Activated CD4-positive, alpha-beta T cell treated with anti-CD3 and anti-CD28 coated beads for 48 hours (primary cell): Measurements from ENCODE around the gene TNFAIP2.

Experiments used
- DNase-seq: peaks from one replicate; pipeline ENCODE4 v3.0.0-alpha.2; 2020

The TNFAIP2 gene, protein sequence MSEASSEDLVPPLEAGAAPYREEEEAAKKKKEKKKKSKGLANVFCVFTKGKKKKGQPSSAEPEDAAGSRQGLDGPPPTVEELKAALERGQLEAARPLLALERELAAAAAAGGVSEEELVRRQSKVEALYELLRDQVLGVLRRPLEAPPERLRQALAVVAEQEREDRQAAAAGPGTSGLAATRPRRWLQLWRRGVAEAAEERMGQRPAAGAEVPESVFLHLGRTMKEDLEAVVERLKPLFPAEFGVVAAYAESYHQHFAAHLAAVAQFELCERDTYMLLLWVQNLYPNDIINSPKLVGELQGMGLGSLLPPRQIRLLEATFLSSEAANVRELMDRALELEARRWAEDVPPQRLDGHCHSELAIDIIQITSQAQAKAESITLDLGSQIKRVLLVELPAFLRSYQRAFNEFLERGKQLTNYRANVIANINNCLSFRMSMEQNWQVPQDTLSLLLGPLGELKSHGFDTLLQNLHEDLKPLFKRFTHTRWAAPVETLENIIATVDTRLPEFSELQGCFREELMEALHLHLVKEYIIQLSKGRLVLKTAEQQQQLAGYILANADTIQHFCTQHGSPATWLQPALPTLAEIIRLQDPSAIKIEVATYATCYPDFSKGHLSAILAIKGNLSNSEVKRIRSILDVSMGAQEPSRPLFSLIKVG

DNA sequence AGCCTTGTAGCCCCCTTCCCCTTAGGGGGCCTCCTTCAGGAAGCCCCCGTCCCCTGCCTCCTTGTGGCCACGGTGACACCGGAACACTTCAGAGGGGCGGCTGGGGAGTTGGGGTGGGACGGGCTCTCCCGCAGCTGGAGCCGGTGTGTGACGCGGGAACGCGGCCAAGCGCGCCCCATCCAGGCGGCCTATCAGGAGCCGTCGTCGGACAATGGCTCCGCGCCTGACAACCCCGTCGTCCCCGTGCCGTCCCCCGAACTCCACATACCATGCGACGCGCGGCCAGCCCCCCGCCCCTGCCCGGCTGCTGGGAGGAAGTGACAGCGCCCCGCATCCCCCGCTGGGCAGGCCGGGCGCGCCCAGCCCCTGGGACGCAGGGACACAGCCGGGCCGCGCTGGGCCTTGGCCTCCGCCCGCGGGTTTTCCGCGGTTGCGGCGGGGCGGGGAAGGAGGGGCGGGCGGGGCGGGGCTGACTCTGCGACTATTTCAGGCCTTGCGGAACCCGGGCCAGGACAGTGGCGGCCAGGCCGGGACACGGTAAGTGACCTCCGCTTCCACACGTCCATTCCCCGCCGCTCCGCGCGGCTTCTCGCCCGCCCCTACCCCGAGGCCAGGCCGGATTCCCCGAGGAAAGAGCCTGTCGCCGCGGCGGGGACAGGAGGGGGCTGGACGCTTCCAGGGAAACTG is at the start of gene TNFAIP2:
Gene TNFAIP2 (plus strand): TSS at position 515 of the 687 bp plus-strand sequence. CDS start 2,997 bp downstream, outside the sequence.
- no peak for DNase-seq

DNA sequence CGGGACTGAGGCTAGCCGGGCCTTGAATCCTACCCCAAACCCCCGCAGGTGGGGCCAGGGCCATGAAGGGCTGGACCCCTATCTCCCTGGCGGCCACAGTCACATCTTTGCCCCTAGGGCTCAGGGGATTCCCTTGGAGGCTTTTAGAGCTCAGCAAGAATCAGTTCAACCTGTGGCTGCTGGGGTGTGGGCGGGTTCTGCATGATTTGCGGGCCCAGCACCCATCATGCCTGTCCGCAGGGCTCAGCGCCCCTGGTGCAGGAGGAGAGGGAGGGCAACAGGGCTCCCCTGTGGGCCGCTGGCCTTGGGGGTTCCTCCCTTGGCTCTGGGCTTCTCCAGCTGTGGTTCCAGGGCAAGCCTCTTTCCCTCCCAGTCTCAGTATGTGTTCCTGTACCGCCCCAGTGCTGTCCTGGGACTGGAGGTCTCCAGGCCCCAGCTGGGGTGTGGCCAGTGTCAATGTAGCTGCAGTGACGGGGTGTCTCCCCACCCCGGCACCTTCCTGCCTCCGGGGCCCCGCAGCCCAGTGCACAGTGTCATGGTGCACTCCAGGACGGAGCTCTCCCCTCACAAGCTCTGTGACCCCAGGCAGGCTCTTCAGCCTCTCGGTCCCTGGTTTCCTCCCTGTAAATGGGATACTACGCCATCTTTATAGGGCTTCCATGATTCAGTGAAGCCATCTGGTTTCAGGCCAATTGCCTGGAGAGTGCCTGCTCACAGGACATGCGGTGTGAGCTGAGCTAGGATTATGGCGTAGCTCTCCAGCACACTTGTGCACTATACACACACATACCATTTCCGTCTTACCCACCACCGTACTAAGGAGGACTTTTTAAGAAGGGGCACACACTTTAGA is 49.2 kb upstream of the TNFAIP2 start:
- DNase-seq, result no peak

DNA sequence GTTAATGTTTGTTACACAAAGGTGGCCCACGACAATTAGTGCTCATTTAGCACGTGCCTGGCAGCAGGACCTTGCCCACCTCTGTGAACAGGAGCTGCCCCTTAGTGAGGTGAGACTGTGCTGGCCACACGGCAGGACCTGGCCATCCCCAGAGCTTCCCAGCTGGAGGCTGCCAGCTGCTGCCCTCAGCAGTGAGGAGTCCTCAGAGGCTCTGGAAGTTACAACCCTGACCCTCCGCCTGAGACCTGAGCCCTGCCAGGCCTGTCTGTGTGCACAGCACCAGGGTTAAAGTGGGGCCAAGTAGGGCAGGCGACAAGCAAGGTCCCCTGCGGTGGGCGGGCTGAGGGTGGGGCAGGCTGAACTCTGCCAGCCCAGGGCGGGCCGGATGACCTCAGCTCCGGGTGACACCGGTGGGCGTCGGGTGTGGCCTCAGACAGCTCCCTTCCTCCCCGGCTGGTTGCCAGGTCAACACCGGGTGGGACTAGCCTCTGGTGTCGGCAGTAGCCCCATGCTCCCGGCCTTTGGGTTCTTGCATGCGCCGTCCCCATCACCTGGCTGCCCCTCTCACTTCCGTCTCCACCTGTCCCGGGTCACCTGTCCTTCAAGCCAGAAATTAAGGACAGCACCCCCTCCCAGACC is 48.4 kb upstream of the TNFAIP2 start:
- DNase-seq, result peak; percentile 26

DNA sequence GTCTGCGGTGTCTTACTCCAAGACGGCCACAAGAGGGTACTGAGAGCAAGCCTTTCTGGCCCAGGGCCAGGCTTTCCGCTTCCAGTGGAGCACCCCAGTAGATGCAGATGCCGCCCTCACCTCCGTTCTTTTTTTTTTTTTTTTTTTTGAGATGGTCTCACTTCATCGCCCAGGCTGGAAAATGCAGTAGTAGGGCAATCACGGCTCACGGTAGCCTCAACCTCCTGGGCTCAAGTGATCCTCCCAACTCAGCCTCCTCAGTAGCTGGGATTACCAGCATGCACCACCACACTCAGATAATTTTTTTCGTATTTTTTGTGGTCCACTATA is 44.9 kb upstream of the TNFAIP2 start:
- peak; percentile 83 for DNase-seq

DNA sequence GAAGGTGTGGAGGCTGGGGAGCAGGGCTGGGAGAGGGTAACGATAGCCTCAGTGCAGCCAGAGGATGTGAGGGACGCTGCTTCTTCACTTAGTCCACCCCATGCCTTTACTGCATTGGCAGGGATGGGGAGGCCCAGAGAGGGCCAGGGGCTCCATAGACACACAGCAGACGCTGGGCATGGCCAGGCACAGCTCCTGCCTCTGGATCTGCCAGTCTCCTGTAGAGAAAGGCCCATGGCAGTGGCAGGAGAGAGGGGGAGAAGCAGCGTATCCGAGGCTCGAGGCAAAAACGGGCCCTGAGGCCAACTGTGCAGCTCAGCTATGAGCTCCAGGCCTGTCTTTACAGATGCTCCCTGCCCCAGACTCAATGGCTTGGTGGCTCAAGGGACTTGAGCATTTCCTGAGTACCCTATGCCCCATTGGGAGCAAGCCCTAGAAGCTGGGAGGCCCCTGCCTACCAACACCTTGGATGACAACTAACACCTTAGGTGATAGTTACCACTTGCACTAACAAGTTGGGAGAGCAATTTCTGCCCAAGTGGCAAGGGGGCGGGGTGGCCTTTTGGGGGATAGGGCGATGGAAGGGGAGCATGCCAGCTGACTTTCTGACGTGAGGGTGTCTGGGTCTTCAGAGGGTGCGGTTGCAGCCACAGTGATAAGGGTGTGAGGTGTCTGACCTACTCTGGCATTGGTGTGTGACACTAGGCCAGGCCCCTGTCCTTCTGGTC is 44.2 kb upstream of the TNFAIP2 start:
- DNase-seq, result no peak

DNA sequence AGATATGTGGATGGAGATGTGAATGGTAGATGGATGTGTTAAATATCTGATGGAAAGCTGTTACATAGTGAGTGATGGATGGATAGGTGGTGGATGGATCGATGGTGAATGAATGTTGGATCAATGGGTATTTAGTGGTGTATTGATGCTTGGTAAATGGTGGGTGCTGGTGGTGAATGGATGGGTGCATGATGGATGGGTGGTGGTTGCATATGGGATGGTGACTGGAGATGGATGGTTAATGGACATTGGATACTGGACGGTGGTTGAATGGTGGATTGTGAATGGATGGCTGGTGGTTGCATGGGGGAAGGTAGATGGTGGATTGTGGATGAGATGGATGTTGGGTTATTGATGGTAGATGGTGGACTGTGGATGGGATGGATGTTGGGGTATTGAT is 41.3 kb upstream of the TNFAIP2 start:
- DNase-seq, result no peak

DNA sequence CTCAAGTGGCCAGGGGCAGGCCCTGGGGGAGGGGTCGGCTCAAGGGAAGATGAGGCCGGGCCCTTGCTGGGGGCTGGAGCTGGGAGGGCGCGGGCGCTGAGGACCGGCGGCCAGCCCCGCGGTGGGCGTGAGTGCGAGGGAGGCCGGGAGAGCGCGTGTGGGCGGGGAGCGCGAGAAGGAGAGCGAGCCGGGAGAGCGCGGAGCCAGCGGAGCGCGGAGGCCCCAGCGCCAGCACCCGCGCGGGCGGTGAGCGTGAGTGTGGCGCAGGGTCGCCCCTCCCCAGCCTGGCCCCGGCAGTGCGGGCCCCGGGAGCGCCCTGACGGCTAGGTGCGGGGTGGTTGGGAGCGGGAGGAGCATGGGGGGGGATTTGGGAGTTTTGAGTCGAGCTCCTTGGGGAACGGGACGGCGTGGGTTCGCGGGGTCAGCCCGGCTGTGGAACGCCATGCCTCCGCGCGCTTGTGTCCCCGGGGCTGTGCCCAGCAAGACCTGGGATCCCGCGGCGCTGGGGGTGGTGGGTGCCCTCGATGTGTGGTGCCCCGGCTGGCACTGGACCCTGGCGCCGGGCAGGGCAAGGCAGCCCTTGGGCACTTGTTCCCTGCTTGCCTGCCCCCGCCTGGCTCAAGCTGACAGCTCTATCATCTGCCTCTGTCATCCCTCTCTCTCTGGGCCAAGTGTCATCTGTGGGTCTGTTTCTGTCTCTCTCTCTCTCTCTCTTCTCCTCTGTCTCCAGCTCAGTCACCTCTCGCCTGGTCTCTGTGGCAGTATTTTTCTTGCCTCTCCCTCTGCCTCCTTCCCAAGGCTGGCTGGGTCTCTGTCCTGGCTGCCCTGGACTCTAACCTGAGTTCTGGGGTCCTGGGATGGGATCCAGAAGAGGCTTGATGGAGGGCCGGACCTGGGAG is 39.0 kb upstream of the TNFAIP2 start, which contains the start of gene LBHD2:
Gene LBHD2 (plus strand): TSS at position 190 of the 899 bp plus-strand sequence. CDS start 1,803 bp downstream, outside the sequence.
- no peak for DNase-seq

DNA sequence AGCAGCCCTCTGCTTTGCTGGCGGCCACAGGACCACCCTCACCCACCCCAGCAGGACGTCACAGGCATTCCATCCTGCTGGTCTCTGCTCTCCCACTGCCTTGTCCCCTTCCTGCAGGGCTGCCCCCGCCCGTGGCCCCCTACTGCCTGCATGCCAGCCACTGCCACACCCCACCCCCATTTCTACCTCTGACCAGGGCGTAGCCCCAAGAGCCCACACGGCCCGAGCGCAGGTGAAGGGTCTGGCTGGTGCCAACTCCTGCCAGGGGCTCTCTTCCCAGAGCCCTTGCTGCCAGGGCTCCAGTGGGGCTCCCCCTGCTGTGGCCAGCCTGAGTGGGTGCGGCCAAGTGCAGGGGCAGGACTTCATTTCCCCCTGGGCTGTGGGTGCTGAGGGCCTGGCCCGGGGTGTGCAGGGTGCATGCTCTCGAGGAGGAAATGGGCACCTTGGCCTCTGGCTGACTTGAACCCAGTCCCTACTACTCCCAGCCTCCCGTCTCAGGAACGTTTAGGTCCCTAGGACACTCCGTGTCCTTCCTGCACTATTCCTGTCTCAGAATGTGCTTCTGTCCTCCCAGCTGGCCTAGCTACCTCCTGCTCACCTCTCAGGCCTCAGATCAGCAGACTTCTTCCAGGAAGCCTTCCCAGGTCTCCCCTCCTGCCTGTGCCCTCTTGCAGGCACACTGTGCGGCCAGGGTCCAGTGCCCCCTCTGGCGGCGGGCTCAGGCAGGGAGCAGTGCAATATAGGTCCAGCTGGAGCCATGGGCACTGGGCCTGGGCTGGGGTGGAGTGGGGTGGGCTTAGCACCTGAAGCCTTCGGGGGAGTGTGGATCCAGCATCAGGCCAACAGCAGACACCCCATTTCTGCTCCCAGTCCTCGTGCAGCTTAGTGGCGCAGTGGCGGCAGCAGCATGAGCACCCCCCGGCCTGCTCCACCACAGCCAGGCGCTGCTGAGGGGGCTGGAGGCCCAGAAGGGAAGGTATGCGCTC is 37.9 kb upstream of the TNFAIP2 start:
- no peak for DNase-seq

DNA sequence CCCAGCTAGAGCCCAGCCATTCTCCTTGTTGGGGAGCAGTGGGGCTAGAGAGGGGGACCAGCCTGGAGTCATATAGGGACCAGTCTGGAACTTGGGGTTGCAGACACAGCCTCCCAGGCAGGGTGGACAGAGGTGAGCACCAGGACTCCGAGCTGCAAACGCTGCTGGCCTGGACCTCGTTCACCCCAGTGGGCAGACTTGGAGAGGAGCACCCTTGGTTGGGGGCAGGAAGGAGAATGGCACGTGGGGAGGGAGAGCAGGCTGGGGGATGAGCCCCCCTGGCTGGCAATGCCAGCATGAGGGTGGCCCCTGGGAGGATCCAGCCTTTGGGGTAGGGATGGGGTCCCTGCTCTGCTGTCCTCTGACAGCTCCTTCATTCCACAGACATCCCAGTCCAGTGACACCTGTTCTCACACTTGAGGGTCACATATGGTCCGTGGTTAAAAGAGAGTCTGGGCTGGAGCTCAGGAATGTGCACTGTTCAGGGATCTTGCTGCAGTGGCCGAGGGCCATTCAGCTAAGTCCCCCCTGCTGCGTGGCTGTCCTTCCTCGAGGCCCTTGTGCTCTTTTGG is 36.4 kb upstream of the TNFAIP2 start:
- no peak for DNase-seq

DNA sequence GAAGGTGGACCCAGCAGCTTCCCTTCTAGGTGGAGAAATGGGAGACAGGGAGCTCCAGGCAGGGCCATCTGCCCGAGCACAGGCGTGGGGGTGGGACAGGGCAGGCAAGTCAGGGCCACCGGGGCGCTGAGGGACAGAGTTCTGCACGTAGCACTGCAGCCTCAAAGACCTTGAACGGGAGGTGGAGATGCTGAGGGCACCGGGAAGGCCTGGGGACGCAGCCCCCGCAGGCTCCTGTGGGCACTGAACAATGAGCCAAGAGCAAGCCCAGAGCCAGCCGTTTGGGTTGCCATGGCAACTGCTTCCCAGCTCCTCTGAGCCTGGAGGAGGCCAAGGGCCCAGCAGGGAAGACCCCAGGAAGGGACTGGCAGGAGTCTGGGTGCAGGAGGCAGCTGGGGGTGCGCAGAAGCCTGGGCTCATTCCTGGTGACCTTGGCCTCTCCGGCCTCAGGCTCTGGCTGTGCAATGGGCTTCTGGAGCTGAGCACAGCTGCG is 35.9 kb upstream of the TNFAIP2 start:
- DNase-seq, result no peak

DNA sequence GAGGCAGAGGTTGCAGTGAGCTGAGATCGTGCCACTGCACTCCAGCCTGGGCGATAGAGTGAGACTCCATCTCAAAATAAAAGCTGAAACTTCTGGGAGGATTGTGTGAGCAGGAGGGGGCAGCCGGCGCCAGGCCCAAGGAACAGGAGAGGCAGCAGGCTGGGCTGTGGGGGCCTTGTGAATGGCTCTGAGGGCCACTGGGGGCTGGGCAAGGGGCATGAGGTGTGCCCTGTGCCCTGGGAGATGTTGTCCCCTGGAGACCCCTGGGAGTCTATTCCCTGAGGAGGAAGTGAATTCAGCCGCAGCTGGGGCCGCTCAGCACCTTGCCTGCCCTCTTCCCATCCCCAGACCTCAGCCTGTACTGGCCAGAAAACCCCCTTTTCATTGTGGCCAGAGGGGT is 34.3 kb upstream of the TNFAIP2 start:
- DNase-seq, result no peak

DNA sequence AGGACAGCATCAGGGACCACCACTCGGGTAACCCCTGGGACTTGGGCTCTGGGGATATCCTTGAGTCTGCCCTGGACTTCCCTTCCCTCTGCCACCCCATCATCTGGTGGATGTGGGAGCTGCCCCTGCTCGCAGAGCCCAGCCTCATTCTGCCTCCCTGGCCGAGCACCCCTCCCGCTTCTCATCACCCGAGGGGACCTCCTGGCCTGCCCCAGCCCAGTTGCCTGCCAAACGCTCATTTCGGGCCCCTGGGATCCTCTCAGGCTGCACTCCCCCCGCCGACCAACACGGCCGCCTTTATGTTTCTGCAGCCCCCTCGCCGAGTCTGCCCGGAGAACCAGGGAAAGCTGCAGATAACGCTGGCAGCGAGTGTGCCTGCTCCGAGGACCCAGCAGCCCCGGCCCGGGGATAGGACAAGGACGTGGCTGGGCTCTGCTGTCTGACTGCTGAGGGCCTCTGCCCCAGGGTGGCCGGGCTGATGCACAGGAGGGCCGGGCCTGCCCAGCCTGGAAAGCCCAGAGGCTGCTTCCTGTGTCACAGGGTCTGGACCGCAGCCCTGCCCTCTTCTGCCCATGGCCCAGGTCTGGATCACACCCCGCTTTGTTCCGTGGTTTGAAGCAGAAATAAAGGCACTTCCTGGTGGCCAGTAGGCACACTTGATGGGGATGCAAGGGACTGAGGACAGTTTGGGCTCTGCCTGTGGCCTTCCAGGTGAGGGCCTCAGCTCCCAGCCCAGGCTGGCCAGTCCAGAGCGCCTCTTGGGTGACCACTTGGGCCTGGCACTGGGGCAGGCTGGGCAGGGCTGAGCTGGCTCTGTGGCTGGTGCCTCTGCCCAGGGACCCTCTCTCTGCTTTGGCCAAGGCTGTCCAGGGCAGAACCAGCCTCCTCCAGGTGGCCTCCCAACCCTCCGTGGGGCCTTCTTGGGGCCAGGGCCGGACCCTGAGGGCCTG is 33.6 kb upstream of the TNFAIP2 start:
- no peak for DNase-seq

DNA sequence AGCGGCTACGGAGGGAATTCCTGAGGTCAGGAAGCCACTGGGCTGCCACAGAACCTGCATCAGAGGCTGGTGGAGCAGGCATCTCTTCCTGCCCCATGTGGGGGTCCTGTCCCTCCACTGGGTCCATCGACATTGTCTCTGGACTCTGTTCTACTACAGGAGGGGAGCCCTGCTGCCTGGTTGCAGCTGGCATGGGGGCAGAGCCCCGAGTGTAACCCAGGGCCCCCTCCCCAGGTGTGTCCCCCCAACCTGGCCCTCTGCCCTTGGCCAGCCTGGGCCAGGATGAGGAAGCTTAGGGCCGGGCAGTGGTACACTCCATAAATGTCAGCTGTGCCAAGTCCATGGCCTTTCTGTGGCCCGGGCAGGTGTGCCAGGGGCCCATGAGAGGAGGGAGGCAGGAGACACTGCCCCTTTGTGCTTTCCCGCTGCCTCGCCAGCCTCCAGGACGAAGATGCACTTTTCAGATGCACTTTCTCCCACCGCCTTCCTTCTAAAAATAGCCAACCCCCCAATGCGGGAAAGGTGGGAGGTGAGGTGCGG is 32.7 kb upstream of the TNFAIP2 start:
- no peak for DNase-seq

DNA sequence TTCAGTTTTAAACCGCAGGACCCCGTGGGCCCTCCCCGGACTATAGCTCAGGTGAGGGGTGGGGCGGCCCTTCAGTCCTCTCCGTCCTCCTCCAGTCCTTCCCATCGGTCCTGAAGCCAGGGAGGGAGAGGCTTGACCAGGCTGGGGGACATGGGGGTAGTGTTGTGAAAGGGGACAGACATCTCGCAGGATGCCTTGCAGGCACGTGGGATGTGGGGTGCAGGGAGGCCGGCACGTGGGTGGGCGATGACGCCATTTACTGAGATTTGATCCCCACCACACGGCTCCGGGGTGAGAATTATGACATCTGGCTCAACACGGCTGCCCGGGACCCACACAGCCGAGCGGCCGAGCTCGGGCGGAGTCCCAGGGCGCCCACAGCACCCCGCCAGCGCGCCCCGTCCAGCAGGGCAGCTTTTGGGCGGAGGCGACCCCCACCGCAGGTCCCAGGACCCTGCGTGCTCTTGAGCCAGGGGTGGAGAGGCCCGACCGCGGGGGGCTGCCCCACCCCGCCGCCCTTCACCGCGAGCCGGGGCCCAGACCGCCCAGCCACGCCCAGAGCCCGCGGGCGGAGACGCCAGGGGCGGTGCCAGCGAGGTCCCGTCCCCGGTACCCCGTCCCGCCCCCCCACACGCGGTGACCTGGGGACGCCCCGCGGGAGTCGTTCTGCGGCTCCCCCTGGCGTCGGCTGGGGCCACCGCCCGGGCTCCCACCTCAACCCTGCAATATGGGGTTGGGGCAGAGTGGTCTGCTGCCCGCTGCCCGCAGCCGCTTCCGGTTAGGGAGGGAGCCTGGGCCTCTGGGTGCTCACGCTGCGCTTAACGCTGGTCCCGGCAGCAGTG is 32.0 kb upstream of the TNFAIP2 start:
- peak; percentile 80 for DNase-seq

DNA sequence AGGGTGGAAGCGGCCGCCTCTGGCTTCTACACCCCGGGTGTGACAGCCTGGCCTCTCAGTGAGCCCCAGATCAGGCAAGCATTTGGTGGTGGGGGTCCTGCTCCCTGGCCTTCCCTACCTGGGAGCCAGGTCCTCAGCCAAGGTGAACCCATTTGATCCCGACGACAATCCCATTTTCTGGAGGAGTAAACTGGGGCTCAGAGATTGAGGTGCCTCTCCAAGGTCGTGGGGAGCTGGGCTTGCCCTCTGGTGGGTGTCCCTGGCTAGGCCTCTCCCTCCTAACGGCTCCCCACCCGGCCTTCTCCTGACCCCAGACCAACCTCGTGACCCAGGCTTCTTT is 31.4 kb upstream of the TNFAIP2 start:
- DNase-seq, result no peak

DNA sequence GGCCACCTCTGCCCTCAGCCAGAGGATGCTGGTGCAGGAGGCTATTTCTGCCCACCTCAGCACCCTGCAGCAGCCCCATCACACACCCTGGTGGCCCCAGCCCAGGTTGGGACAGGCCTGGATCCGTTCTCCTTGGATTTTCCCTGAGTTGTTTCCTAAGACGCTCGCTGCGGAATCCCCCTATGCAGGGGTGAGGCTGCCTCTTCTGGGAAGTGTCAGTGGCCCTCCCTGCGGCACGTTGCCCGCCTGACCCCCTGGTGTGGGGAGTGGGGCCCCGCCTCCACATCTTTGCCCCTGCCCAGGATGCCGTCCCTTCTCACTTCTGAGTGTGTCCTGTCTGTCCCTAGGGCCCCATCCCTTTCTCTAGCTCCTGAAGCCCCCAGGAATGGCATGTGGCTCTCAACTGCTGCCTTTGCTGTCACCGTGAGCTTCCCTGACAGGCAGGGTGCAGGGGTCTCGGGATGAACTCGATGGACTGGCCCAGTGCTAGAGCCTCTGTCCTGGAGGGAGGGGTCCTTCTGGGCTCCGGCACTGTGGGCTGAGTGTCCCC is 29.3 kb upstream of the TNFAIP2 start:
- DNase-seq, result no peak
